Suprapubic skin (tissue), 4 donors: ENCODE measurements around the gene ARHGAP12. TPM values are rescaled to one million over a fixed set of nuclear protein-coding genes. Genes with fewer than 3 reads are reported as not detected.

Source experiments
- DNase-seq, 2 donors: peaks; one replicate each; pipeline ENCODE4 v3.0.0-alpha.2; 2019; ENCODE audit warnings: low spot score in 2 of 2
- H3K27ac ChIP-seq: fragments of 200-600 bp; sonication (generic); one replicate; pipeline ENCODE4 v1.5.1; 2019
- H3K27me3 ChIP-seq: fragments of 200-600 bp; sonication (generic); one replicate; pipeline ENCODE4 v1.5.1; 2019
- H3K36me3 ChIP-seq: fragments of 200-600 bp; sonication (generic); one replicate; pipeline ENCODE4 v1.5.1; 2019
- H3K4me1 ChIP-seq: fragments of 200-600 bp; sonication (generic); one replicate; pipeline ENCODE4 v1.5.1; 2019
- H3K4me3 ChIP-seq: fragments of 200-600 bp; sonication (generic); one replicate; pipeline ENCODE4 v1.5.1; 2019; ENCODE audit warnings: mild to moderate bottlenecking
- H3K9me3 ChIP-seq: fragments of 200-600 bp; sonication (generic); one replicate; pipeline ENCODE4 v1.5.1; 2019
- CTCF ChIP-seq, 2 donors: fragments of 200-600 bp in 1 of 2; fragments of 450-650 bp in 1 of 2; sonication (generic) in 1 of 2; IDR thresholded peaks; one replicate each; pipeline ENCODE4 v1.5.1; 2016 to 2019; ENCODE audit warnings: antibody characterized with exemption in 2 of 2, mild to moderate bottlenecking in 1 of 2, moderate library complexity in 1 of 2
- EP300 ChIP-seq: sonication (generic); formaldehyde crosslinking; IDR thresholded peaks from one replicate; pipeline ENCODE4 v1.6.1; 2017; ENCODE audit warnings: antibody characterized with exemption
- POLR2A ChIP-seq, 2 donors: fragments of 450-650 bp; IDR thresholded peaks; one replicate each; pipeline ENCODE4 v1.6.1; 2017; ENCODE audit warnings: antibody characterized with exemption in 2 of 2, mild to moderate bottlenecking in 2 of 2, moderate library complexity in 2 of 2
- POLR2AphosphoS5 ChIP-seq, 3 donors: sonication (generic); formaldehyde crosslinking; IDR thresholded peaks; one replicate each; pipeline ENCODE4 v1.6.1; 2017; ENCODE audit warnings: antibody characterized with exemption in 3 of 3
- WGBS: methylation state at CpG from one replicate; pipeline ENCODE4 v1.1.5; 2018; 5-methylcytosine and 5-hydroxymethylcytosine counted together
- total RNA-seq, 4 donors: library from RNA; depleted of rRNA; stranded (reverse); fragments of >200 nt; gene quantifications; one replicate each; pipeline ENCODE4 v1.1.0, GENCODE V29; 2016

ARHGAP12 gene
- total RNA-seq, 4 donors from 2014 or later, result 25.7 to 64.5 (median 39.5) TPM

DNA sequence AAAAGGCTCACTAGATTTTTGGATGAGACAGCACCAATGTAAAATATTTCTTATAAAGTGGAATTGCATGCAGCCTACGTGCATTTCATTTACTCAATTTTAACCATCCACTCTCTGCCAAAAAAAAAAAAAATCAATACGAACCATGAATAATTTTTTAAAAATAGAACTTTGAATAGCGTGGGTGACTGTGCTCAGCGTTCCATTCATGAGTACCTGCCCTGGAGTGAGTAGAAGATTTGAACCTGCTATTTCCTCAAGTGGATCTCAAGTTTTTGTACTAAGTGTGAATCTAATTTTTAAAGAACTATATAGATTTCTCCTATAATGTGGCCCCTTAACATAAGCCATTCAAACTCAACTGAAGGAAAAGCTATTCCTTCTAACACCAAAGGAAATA, 105.3 kb downstream of the ARHGAP12 start:
- Histone ChIP-seq H3K4me3 (no peak overlapping the region), H3K9me3 (no peaks in the 10 kb centered on the region), H3K27me3 (no peaks in the 10 kb centered on the region), H3K4me1 (no peaks in the 10 kb centered on the region), H3K36me3 (peaks cover 8% of the 10 kb centered on the region), H3K27ac (no peak overlapping the region)
- TF ChIP-seq POLR2AphosphoS5 (IDR thresholded peaks at IDR 0.05) (no peak), EP300 (no peak), CTCF (IDR thresholded peaks at IDR 0.05) (no peak), POLR2A (IDR thresholded peaks at IDR 0.05) (no peak)
- no peak for DNase-seq
- WGBS, result 80% methylated on average over 4 of the region's 4 CpGs

DNA sequence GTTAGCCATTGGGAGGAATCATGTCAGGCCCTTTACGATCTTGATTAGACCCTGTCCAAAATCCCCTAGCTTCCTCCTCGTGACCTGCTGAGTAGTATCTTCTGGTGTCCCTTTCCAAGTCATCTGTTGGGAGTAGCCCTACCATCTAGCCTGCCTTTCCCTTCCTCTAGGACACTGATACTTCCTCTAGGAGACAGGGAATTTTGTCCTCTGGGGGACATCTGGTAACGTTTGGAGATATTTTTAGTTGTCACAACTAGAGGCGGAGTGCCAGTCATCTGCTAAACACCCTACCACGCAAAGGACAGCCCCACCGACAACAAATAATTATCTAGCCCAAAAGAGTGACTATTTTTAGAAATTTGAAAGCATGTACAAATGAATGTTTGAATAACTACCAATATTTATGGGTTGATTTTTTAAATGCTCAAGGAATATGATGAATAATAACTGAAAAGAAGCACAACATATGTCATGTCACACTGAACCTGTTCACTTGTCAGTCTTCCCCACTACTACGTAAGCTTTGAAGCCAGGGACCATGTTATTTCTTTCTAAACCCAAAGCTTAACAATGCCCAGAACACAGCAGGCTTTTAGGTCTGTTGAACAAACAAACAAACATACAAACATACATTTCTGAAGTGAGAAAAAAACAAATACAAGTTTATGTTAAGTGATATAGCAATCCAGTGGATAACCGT, 105.9 kb downstream of the ARHGAP12 start:
- H3K4me1 ChIP-seq, result no peaks in the 10 kb centered on the region
- WGBS, result 57% methylated on average over 8 of the region's 8 CpGs
- no peak overlapping the region for H3K4me3 ChIP-seq

GRCh38 chr10:31822150-31822549, 106.5 kb downstream of the ARHGAP12 start:
- TF ChIP-seq POLR2AphosphoS5 (IDR thresholded peaks at IDR 0.05) (no peak), EP300 (no peak)
- Histone ChIP-seq H3K27me3 (no peaks in the 10 kb centered on the region), H3K36me3 (peaks cover 8% of the 10 kb centered on the region), H3K4me3 (no peak overlapping the region), H3K27ac (peak overlapping the region; percentile 27), H3K9me3 (no peaks in the 10 kb centered on the region), H3K4me1 (no peaks in the 10 kb centered on the region)
- DNase-seq, result no peak
- WGBS, result 69% methylated on average over 4 of the region's 4 CpGs

More for the DNA sequence above, 105.9 kb downstream of the ARHGAP12 start:
- TF ChIP-seq POLR2A (IDR thresholded peaks at IDR 0.05), result no peak
- peak in 1 of 3 donors; percentile 20 for TF ChIP-seq POLR2AphosphoS5 (IDR thresholded peaks at IDR 0.05)
- Histone ChIP-seq H3K27me3 (no peaks in the 10 kb centered on the region), H3K36me3 (peaks cover 8% of the 10 kb centered on the region), H3K9me3 (no peaks in the 10 kb centered on the region), H3K27ac (peak overlapping the region; percentile 27)
- no peak for DNase-seq

GRCh38 chr10:31820778-31821369, 107.8 kb downstream of the ARHGAP12 start:
- Histone ChIP-seq H3K27me3 (no peaks in the 10 kb centered on the region), H3K9me3 (no peaks in the 10 kb centered on the region), H3K36me3 (peaks cover 7% of the 10 kb centered on the region), H3K4me3 (no peak overlapping the region), H3K27ac (no peak overlapping the region), H3K4me1 (no peaks in the 10 kb centered on the region)
- TF ChIP-seq POLR2A (IDR thresholded peaks at IDR 0.05) (no peak), CTCF (IDR thresholded peaks at IDR 0.05) (no peak), EP300 (no peak), POLR2AphosphoS5 (IDR thresholded peaks at IDR 0.05) (no peak)
- DNase-seq, result no peak
- WGBS, result 80% methylated on average over 3 of the region's 3 CpGs

DNA sequence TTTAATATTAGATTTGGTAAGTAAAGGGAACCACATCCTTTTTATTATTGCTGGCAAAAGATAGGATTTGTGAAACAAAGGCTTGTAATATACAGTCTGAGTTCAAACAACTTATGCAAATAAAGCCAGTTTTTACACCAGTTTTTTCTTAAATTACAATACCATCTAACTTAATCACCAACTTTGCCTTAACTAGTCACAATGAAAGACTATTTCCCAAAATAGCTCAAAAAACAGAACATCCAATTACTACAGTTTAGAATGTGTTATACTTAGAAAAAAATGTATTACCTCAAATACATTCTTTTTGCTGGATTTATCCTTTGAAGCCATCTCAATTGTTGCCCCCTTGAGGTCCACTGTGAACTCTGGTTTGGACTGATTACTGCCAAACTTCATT, 108.5 kb downstream of the ARHGAP12 start:
- no peaks in the 10 kb centered on the region for H3K9me3 ChIP-seq

More for the DNA sequence above, 108.5 kb downstream of the ARHGAP12 start:
- TF ChIP-seq POLR2A (IDR thresholded peaks at IDR 0.05), result no peak
- TF ChIP-seq CTCF (IDR thresholded peaks at IDR 0.05), result no peak
- no peak for TF ChIP-seq EP300
- no peak for TF ChIP-seq POLR2AphosphoS5 (IDR thresholded peaks at IDR 0.05)
- Histone ChIP-seq H3K36me3 (peaks cover 6% of the 10 kb centered on the region), H3K4me3 (no peak overlapping the region), H3K27ac (no peak overlapping the region), H3K27me3 (no peaks in the 10 kb centered on the region), H3K4me1 (no peaks in the 10 kb centered on the region)
- DNase-seq, result no peak
